GM19328 (cell line): Measurements from ENCODE around the gene TMEM139.

Experiments used
- ATAC-seq: cut with Tn5 transposase; IDR thresholded peaks from one replicate; pipeline ENCODE4 v1.9.1; 2021; ENCODE audit warnings: mild to moderate bottlenecking, moderate library complexity; ENCODE audit not compliant: unreplicated experiment

TMEM139 gene

DNA sequence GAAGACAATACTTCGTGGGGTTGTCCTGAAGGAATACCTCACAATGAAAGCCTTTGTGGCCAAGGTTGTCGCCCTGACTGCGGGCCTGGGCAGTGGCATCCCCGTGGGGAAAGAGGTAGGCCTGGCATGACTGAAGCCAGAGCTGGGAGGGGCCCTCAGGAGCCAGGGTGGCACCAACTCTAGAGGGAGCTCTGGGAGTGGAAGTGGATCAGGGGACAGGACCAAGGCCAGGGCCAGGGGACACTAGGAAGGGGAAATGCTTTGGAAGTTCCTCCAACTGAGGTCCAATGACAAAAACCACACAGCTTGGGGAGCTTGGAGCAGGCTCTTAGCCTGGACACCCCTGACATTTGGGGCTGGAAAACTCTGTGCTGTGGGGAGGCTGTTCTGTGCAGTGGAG, 37.0 kb downstream of the TMEM139 start:
- no peak for ATAC-seq

DNA sequence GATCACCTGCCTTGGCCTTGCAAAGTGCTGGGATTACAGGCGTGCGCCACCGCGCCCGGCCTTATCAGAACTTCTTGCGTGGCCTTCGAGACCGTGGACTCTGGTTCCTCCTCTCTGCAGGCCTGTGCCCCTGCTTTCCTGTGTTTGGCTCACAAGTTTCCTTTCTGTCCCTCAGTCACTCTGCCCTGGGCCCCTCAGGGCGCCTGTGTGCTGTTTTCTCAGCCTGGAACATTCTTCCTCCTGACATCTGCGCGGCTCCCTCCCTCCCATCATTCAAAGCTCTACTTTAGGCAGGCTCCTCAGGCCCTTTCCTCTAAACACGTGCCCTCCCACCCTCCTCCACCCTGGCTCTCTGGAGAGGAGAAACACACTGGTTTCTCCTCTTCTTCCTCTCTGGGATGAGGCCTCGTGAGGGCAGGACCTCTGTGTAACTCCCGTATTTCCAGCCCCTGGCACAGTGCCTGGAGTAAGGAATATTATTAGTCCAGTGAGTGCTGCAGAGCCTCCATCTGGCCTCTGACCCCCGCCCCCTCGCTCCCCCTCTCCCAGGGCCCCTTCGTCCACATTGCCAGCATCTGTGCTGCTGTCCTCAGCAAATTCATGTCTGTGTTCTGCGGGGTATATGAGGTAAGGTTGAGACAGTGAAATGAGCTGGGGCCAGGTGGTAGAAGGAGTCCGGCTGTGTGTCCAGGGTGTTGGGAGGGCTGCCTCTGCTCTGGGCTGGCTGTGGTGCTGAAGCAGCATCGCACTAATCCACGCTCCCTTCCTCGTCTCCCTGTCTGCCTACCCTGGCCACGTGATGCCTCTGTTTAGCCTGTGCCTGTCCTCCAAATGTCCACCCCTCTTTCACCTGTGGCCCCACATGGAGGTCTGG, 38.2 kb downstream of the TMEM139 start:
- ATAC-seq, result no peak

DNA sequence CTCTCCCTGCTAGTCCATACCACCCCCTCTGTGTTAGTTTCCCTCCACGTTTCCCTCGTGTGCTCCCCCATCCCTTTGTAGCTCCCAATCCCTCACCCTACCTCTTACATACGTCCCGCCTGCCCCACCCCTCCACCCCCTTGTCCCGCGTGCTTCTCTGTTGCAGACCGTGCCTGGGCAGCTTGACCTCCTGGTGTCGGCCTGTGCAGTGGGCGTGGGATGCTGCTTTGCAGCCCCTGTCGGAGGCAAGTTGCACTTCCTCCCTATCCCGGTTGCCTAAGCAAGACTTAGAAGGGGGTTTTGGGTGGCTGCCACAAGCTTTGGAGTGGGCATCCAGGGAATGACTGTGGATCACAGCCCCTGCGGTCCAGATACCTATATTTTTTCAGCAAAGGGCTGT, 38.9 kb downstream of the TMEM139 start:
- ATAC-seq, result no peak

DNA sequence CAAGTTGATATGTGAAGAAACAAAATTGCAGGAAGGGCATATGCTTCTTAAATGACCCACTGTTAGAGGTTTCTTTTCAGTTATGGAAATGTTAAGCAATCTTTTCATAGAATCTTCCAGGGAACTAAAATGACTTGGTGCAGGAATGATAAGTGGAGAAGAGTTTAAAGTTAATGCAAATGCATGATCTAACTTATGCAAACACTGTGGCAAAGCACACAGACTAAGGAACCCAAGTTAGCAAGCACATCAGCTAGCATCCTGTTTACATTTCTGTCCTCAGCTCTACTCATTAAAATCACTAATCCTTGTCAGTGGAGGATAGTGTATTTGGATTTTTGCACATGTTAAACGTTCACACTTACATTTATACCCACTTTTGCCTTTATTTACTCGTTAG, 40.5 kb downstream of the TMEM139 start:
- peak; percentile 76 for ATAC-seq

DNA sequence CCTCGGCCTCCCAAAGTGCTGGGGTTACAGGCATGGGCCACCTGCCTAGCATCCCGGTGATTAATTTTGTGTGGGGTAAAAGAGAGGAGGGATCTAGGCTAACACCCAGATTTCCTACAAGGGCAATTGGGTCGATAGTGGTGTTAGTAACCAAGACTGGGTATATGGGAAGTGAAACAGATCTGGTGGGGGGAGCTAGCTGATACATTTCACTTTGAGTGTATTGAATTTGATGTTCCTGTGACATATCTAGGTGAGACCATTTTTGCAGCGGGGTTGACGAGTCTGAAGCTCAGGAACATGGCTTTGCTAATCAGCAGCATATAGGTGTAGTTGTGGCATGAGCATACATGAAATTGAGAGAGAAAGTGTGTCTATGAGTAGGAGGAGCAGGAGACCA, 43.1 kb downstream of the TMEM139 start:
- ATAC-seq, result no peak

DNA sequence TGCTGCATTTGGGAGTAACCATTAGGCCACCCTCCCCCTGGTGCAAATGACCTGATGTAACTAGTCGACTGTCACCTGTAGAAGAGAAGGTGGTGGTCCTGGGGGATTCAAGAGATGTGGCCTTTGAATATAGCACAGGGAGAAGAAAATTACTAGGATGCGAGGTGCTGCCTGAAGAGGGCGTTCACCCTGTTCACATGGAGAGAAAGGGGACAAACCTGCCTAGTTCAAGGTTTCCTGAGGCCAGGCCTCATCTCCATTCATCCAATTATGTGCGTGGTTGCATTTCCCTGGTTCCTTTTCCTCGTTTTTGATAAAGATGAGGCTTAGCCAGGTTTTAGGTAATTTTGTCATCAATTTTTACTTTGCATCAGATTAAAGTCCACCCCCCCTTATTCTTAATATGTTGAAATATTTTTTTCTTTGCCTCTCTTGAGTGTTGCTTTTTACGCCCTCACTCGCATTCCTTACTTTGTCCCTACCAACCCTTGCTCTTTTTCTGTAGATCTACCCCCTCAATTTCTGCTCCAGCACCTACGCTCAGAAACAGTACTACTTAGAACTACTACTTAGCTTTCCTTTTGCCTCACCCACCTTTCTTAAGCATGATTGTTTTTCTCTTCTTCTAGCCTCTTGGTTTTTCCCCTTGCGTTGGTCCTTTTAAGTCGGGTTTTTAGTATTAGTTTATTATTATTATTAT, 44.9 kb downstream of the TMEM139 start:
- ATAC-seq, result no peak

DNA sequence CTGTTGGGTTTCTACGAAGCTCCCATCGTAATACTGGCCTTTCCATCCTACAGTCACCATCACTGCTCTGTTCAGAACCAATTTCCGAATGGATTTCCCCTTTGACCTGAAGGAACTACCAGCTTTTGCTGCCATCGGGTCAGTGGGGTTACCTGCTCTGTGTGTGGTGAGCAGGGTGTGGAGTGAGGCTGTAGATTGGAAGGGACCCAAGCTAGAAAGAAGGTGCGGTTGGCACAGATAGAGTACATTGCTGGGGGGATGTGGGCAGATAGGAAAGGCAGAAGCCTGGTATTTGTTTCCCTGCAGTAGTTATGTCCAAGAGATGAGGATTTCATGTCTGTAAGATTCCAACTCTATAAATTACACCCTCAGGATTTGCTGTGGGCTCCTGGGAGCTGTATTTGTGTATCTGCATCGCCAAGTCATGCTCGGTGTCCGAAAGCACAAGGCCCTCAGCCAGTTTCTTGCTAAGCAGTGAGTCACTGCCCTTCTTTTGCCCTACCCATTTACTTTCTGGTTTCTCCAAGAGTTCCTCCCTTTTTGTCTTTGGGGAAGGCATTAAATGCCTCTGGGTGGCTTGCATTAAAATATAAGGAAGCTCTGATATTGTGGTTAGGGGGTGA, 46.5 kb downstream of the TMEM139 start:
- ATAC-seq, result no peak

DNA sequence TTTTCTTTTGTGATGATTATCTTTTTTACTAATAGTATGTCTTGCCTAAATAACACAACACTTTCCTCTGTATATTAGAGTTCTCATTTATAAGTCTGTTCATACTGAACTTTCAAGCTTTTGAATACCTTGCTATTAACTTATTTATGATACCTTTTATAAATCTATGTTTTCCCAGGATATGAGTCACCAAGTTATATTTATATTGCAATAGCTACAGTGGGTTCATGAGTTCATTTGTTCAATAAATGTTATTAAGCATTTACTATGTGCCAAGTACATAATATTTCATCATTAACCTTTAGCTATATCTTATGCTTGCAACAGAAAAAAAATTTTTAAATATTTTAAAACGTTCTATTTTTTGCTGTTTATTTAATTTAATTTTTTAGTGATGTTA, 49.5 kb downstream of the TMEM139 start:
- ATAC-seq, result no peak

DNA sequence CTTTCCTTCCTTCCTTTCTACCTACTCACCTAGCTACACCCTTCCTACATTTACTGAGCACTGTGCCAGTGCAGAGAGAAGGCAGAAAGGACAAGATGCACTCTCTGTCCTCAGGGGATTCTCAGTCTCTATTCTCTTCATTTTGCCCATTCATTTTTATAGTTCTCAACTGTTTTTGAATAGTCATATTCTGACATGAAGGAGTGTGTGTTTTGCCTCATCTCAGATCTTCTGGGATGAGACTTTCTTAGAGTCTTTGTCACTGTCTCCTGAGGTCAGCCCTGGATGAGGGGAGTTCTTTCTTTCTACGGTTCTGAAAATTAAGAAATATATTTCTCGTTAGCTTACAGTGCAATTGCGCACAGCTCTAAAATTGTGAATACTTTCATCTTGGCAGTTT, 52.5 kb downstream of the TMEM139 start:
- ATAC-seq, result no peak
